ENCODE data around the gene ATP6V1B1. TPM values are rescaled to one million over a fixed set of nuclear protein-coding genes. Genes with fewer than 3 reads are reported as not detected.

The ATP6V1B1 gene
- total RNA-seq, 2 donors from 2014 or later, result not detected

GRCh38 chr2:70960833-70961647 lies 25.3 kb downstream of the ATP6V1B1 start:
- peak; percentile 13 for DNase-seq
- intact Hi-C loops (cut with DNase I), result no loop called here
- Histone ChIP-seq H3K27me3 (peaks cover 3% of the 10 kb centered on the region), H3K9me3 (no peaks in the 10 kb centered on the region), H3K4me1 (no peaks in the 10 kb centered on the region), H3K27ac (no peak overlapping the region), H3K9ac (ENCODE audit: low read depth in 2 of 2, low read length in 2 of 2) (no peak overlapping the region), H3K4me3 (no peak overlapping the region), H3K36me3 (no peaks in the 10 kb centered on the region)
- no peak for TF ChIP-seq CTCF (IDR thresholded peaks at IDR 0.05)

- no peak overlapping the region for H3K4me3 ChIP-seq
- no peak overlapping the region for H3K9ac ChIP-seq (ENCODE audit: low read depth in 2 of 2, low read length in 2 of 2)
- intact Hi-C loops (cut with DNase I), result no loop called here
- H3K36me3 ChIP-seq, result no peaks in the 10 kb centered on the region
- no peak for TF ChIP-seq CTCF (IDR thresholded peaks at IDR 0.05)
- H3K27ac ChIP-seq, result no peak overlapping the region
- no peak for DNase-seq
- H3K4me1 ChIP-seq, result no peaks in the 10 kb centered on the region
- H3K9me3 ChIP-seq, result no peaks in the 10 kb centered on the region
- H3K27me3 ChIP-seq, result peaks cover 3% of the 10 kb centered on the region
Observed at GRCh38 chr2:70961648-70961994, 25.9 kb downstream of the ATP6V1B1 start.

GRCh38 chr2:70962211-70962884 lies 26.6 kb downstream of the ATP6V1B1 start:
- H3K9ac ChIP-seq (ENCODE audit: low read depth in 2 of 2, low read length in 2 of 2), result no peak overlapping the region
- no peaks in the 10 kb centered on the region for H3K36me3 ChIP-seq
- no peak overlapping the region for H3K27ac ChIP-seq
- intact Hi-C loops (cut with DNase I), result no loop called here
- no peak overlapping the region for H3K4me3 ChIP-seq
- no peak for TF ChIP-seq CTCF (IDR thresholded peaks at IDR 0.05)
- H3K9me3 ChIP-seq, result no peaks in the 10 kb centered on the region
- peak; percentile 9 for DNase-seq
- no peaks in the 10 kb centered on the region for H3K4me1 ChIP-seq
- peaks cover 3% of the 10 kb centered on the region for H3K27me3 ChIP-seq

- Histone ChIP-seq H3K9me3 (no peaks in the 10 kb centered on the region), H3K27ac (no peak overlapping the region), H3K36me3 (no peaks in the 10 kb centered on the region), H3K9ac (ENCODE audit: low read depth in 2 of 2, low read length in 2 of 2) (no peak overlapping the region), H3K4me3 (no peak overlapping the region), H3K4me1 (no peaks in the 10 kb centered on the region), H3K27me3 (peaks cover 3% of the 10 kb centered on the region)
- peak; percentile 6 for DNase-seq
- TF ChIP-seq CTCF (IDR thresholded peaks at IDR 0.05), result no peak
- intact Hi-C loops (cut with DNase I), result no loop called here
Observed at GRCh38 chr2:70962885-70963878, 27.5 kb downstream of the ATP6V1B1 start.

- H3K36me3 ChIP-seq, result no peaks in the 10 kb centered on the region
- no peak overlapping the region for H3K9ac ChIP-seq (ENCODE audit: low read depth in 2 of 2, low read length in 2 of 2)
- H3K27ac ChIP-seq, result no peak overlapping the region
- H3K4me1 ChIP-seq, result no peaks in the 10 kb centered on the region
- no peak overlapping the region for H3K4me3 ChIP-seq
- TF ChIP-seq CTCF (IDR thresholded peaks at IDR 0.05), result no peak
- H3K9me3 ChIP-seq, result no peaks in the 10 kb centered on the region
- H3K27me3 ChIP-seq, result peaks cover 3% of the 10 kb centered on the region
- DNase-seq, result peak; percentile 10
- intact Hi-C loops (cut with DNase I), result no loop called here
Observed at GRCh38 chr2:70964133-70964532, 28.4 kb downstream of the ATP6V1B1 start.
